22Rv1 (cell line): ENCODE measurements around the gene PLEKHA8.

Experiments used
- CTCF ChIP-seq: fragments of 450-650 bp; IDR thresholded peaks from 2 replicates; pipeline ENCODE4 v1.5.1; 2017; ENCODE audit warnings: mild to moderate bottlenecking
- ZFX ChIP-seq: fragments of 450-650 bp; IDR thresholded peaks from 2 replicates; pipeline ENCODE4 v1.6.1; 2017; ENCODE audit warnings: antibody characterized with exemption, borderline replicate concordance

DNA sequence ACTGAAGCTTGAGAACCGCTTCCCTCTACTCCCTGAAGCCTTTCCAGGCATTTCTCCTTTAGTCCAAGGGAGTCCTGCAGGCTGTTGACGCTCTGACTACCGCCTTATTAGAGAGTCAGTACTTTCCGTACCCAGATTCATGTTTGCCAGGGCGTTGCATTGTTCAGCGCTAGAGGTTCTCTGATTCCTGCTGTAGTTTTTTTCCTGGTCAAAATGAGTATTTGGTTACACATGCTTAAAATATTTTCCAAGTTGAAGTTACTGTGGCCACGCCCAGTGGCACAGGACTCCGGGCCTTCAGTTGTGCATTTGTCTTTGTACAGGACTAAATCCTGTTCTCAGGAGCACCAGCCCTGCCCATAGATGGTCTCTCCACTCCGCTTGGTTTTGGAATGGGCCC is 114.5 kb downstream of the PLEKHA8 start:
- TF ChIP-seq CTCF (no peak), ZFX (no peak)
